Ishikawa (cell line): ENCODE results near the gene FAM89A.

ENCODE experiments used
- EP300 ChIP-seq: IDR thresholded peaks from 2 replicates; pipeline ENCODE4 v1.6.1; 2012; ENCODE audit warnings: borderline replicate concordance
- FOXM1 ChIP-seq: IDR thresholded peaks from 2 replicates; pipeline ENCODE4 v1.6.1; 2012; ENCODE audit warnings: low read depth, borderline replicate concordance
- NFIC ChIP-seq: IDR thresholded peaks from 2 replicates; pipeline ENCODE4 v1.6.1; 2012
- RAD21 ChIP-seq: IDR thresholded peaks from 2 replicates; pipeline ENCODE4 v1.6.1; 2012; ENCODE audit warnings: low read depth
- REST ChIP-seq: IDR thresholded peaks from 2 replicates; pipeline ENCODE4 v1.6.1; 2012; ENCODE audit warnings: low read depth, mild to moderate bottlenecking
- TCF12 ChIP-seq: IDR thresholded peaks from 2 replicates; pipeline ENCODE4 v1.6.1; 2012; ENCODE audit warnings: low read depth
- TEAD4 ChIP-seq: IDR thresholded peaks from 2 replicates; pipeline ENCODE4 v1.6.1; 2012
- USF1 ChIP-seq: IDR thresholded peaks from 2 replicates; pipeline ENCODE4 v1.6.1; 2012
- TF ChIP-seq, protein P1 (sequence below): IDR thresholded peaks from 2 replicates; pipeline ENCODE4 v1.6.1; 2012

GRCh38 chr1:230976360-230976759 is 63.7 kb downstream of the FAM89A start:
- TF ChIP-seq USF1 (no peak), NFIC (no peak), TEAD4 (no peak), REST (no peak), FOXM1 (no peak), EP300 (no peak), RAD21 (no peak), TCF12 (no peak)
- TF ChIP-seq, protein P1, sequence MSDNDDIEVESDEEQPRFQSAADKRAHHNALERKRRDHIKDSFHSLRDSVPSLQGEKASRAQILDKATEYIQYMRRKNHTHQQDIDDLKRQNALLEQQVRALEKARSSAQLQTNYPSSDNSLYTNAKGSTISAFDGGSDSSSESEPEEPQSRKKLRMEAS: no peak
